WTC11 (cell line): ENCODE measurements around the gene ABI2. TPM values are rescaled to one million over a fixed set of nuclear protein-coding genes. Genes with fewer than 3 reads are reported as not detected.

Source experiments
- ATF1 ChIP-seq: sonication (generic); formaldehyde crosslinking; IDR thresholded peaks from 2 replicates; pipeline ENCODE4 v1.8.1; 2023; ENCODE audit warnings: mild to moderate bottlenecking, moderate library complexity, missing genetic modification reagents
- ATF2 ChIP-seq: sonication (generic); formaldehyde crosslinking; IDR thresholded peaks from 2 replicates; pipeline ENCODE4 v1.8.1; 2022; ENCODE audit warnings: low read depth, missing genetic modification reagents, borderline replicate concordance
- ATF3 ChIP-seq: sonication (generic); formaldehyde crosslinking; conservative IDR thresholded peaks from 2 replicates; pipeline ENCODE4 v1.8.1; 2022; ENCODE audit warnings: mild to moderate bottlenecking, missing genetic modification reagents
- CREM ChIP-seq: sonication (generic); formaldehyde crosslinking; IDR thresholded peaks from 2 replicates; pipeline ENCODE4 v1.8.1; 2022; ENCODE audit warnings: mild to moderate bottlenecking, missing genetic modification reagents, moderate library complexity
- ELF4 ChIP-seq: sonication (generic); formaldehyde crosslinking; IDR thresholded peaks from 2 replicates; pipeline ENCODE4 v1.8.1; 2022; ENCODE audit warnings: low read depth, mild to moderate bottlenecking, moderate library complexity, missing genetic modification reagents
- ESRRA ChIP-seq: sonication (generic); formaldehyde crosslinking; IDR thresholded peaks from 2 replicates; pipeline ENCODE4 v1.8.1; 2022; ENCODE audit warnings: mild to moderate bottlenecking, missing genetic modification reagents, borderline replicate concordance
- ETV6 ChIP-seq: sonication (generic); formaldehyde crosslinking; IDR thresholded peaks from 2 replicates; pipeline ENCODE4 v1.8.1; 2022; ENCODE audit warnings: mild to moderate bottlenecking, missing genetic modification reagents
- FOXJ3 ChIP-seq: sonication (generic); formaldehyde crosslinking; IDR thresholded peaks from 2 replicates; pipeline ENCODE4 v1.9.0; 2021; ENCODE audit warnings: missing genetic modification reagents, mild to moderate bottlenecking, borderline replicate concordance
- HMGA2 ChIP-seq: fragments of 250-450 bp; sonication (Bioruptor Pico); IDR thresholded peaks from 2 replicates; pipeline ENCODE4 v1.4.0; 2021; ENCODE audit warnings: mild to moderate bottlenecking, moderate library complexity
- IRF1 ChIP-seq: sonication (generic); formaldehyde crosslinking; IDR thresholded peaks from 2 replicates; pipeline ENCODE4 v1.8.0; 2023; ENCODE audit warnings: missing genetic modification reagents
- JAZF1 ChIP-seq: fragments of 250-450 bp; sonication (Bioruptor Pico); IDR thresholded peaks from 2 replicates; pipeline ENCODE4 v1.9.0; 2021; ENCODE audit warnings: moderate library complexity, mild to moderate bottlenecking, inconsistent platforms
- JUN ChIP-seq: sonication (generic); formaldehyde crosslinking; IDR thresholded peaks from 2 replicates; pipeline ENCODE4 v1.8.0; 2023; ENCODE audit warnings: mild to moderate bottlenecking, missing genetic modification reagents
- MYBL2 ChIP-seq: sonication (generic); formaldehyde crosslinking; IDR thresholded peaks from 2 replicates; pipeline ENCODE4 v1.8.1; 2023; ENCODE audit warnings: mild to moderate bottlenecking, moderate library complexity, missing genetic modification reagents
- NFATC4 ChIP-seq: fragments of 250-450 bp; sonication (Bioruptor Pico); IDR thresholded peaks from 2 replicates; pipeline ENCODE4 v1.9.0; 2021; ENCODE audit warnings: mild to moderate bottlenecking
- NFE2L1 ChIP-seq: sonication (generic); formaldehyde crosslinking; IDR thresholded peaks from 2 replicates; pipeline ENCODE4 v1.8.1; 2023; ENCODE audit warnings: missing genetic modification reagents
- NR3C1 ChIP-seq: sonication (generic); formaldehyde crosslinking; conservative IDR thresholded peaks from 2 replicates; pipeline ENCODE4 v1.8.1; 2023; ENCODE audit warnings: low read depth, mild to moderate bottlenecking, missing genetic modification reagents
- RELA ChIP-seq: sonication (generic); formaldehyde crosslinking; IDR thresholded peaks from 2 replicates; pipeline ENCODE4 v1.8.1; 2022; ENCODE audit warnings: missing genetic modification reagents, mild to moderate bottlenecking, borderline replicate concordance
- RORB ChIP-seq: fragments of 250-450 bp; sonication (Bioruptor Pico); IDR thresholded peaks from 2 replicates; pipeline ENCODE4 v1.9.0; 2021; ENCODE audit warnings: mild to moderate bottlenecking
- SOX15 ChIP-seq: fragments of 250-450 bp; sonication (Bioruptor Pico); IDR thresholded peaks from 2 replicates; pipeline ENCODE4 v1.9.0; 2021; ENCODE audit warnings: mild to moderate bottlenecking
- TCF7 ChIP-seq: sonication (generic); formaldehyde crosslinking; IDR thresholded peaks from 2 replicates; pipeline ENCODE4 v1.8.0; 2022; ENCODE audit warnings: mild to moderate bottlenecking, low read depth, missing genetic modification reagents, moderate library complexity
- TP53 ChIP-seq: sonication (generic); formaldehyde crosslinking; IDR thresholded peaks from 2 replicates; pipeline ENCODE4 v1.8.1; 2023; ENCODE audit warnings: mild to moderate bottlenecking, missing genetic modification reagents
- ZNF232 ChIP-seq: sonication (generic); formaldehyde crosslinking; IDR thresholded peaks from 2 replicates; pipeline ENCODE4 v1.8.0; 2022; ENCODE audit warnings: mild to moderate bottlenecking, missing genetic modification reagents
- ZNF263 ChIP-seq: sonication (generic); formaldehyde crosslinking; IDR thresholded peaks from 2 replicates; pipeline ENCODE4 v1.8.1; 2022; ENCODE audit warnings: low read depth, mild to moderate bottlenecking, moderate library complexity, missing genetic modification reagents
- ZNF281 ChIP-seq: sonication (generic); formaldehyde crosslinking; IDR thresholded peaks from 2 replicates; pipeline ENCODE4 v1.8.0; 2023; ENCODE audit warnings: mild to moderate bottlenecking, missing genetic modification reagents
- ZNF416 ChIP-seq: fragments of 250-450 bp; sonication (Bioruptor Pico); IDR thresholded peaks from 2 replicates; pipeline ENCODE4 v1.9.0; 2021; ENCODE audit warnings: mild to moderate bottlenecking, inconsistent platforms
- ZNF423 ChIP-seq: fragments of 250-450 bp; sonication (Bioruptor Pico); IDR thresholded peaks from 2 replicates; pipeline ENCODE4 v2.1.2; 2022; ENCODE audit warnings: mild to moderate bottlenecking, moderate library complexity
- total RNA-seq: library from RNA; stranded (reverse); gene quantifications from 3 replicates; pipeline ENCODE4 v1.2.3, GENCODE V29; 2021
- TF ChIP-seq, protein P1 (sequence below): fragments of 250-450 bp; sonication (Bioruptor Pico); IDR thresholded peaks from 2 replicates; pipeline ENCODE4 v1.8.0; 2021; ENCODE audit warnings: mild to moderate bottlenecking
- TF ChIP-seq, protein P2 (sequence below): fragments of 250-450 bp; sonication (Bioruptor Pico); IDR thresholded peaks from 2 replicates; pipeline ENCODE4 v1.9.0; 2021; ENCODE audit warnings: mild to moderate bottlenecking
- TF ChIP-seq, protein P3 (sequence below): sonication (generic); formaldehyde crosslinking; IDR thresholded peaks from 2 replicates; pipeline ENCODE4 v1.8.0; 2022; ENCODE audit warnings: mild to moderate bottlenecking, missing genetic modification reagents
- TF ChIP-seq, protein P4 (sequence below): sonication (generic); formaldehyde crosslinking; IDR thresholded peaks from 2 replicates; pipeline ENCODE4 v1.8.1; 2023; ENCODE audit warnings: mild to moderate bottlenecking, missing genetic modification reagents, moderate library complexity

Gene ABI2
- total RNA-seq, 1 experiment from 2014 or later, result 121 TPM

DNA sequence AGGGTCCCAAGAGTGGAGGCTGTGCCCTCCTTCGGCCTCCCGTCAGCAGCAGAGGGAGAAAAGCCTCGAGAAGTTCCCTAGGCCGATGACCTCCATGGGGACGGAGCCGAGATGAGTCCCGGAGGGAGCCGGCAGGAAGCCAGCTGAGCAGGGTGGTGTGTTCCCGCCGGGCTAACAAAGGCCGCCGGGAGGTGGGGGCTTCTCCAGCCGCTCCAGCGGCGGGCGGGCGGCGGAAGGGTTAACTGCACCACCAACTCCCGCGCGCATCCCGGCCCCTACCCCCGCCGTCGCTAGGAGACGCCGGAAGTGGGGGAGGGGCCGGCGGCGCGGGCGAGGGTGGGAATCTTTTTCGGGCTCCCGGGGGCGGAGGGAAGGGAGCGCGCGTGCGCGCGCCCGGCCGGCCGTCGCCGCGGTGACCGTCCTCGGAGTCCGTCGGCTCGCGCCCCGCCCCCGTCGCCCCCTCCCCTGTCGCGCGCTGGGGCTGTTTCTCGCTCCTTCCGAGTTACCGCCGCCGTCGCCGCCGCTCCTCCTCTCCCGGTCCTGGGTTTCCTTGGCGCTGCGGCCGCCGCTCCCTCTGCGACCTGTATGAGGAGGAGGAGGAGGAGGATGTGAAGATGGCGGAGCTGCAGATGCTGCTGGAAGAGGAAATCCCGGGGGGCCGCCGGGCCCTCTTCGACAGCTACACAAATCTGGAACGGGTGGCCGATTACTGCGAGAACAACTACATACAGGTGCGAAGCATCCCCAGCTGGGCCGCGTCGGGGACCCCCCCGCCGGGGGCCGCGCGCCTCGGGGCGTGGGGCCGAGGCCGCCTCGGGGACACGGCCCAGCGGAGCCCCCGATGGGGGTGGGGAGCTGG, at the start of gene ABI2 (continued):
- TF ChIP-seq, protein P1, sequence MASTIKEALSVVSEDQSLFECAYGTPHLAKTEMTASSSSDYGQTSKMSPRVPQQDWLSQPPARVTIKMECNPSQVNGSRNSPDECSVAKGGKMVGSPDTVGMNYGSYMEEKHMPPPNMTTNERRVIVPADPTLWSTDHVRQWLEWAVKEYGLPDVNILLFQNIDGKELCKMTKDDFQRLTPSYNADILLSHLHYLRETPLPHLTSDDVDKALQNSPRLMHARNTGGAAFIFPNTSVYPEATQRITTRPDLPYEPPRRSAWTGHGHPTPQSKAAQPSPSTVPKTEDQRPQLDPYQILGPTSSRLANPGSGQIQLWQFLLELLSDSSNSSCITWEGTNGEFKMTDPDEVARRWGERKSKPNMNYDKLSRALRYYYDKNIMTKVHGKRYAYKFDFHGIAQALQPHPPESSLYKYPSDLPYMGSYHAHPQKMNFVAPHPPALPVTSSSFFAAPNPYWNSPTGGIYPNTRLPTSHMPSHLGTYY (CRISPR knock-in tag), result no peak
- TF ChIP-seq ZNF281 (peak; percentile 94), CREM (CRISPR knock-in tag) (no peak), FOXJ3 (CRISPR knock-in tag) (no peak), ESRRA (CRISPR knock-in tag) (no peak), NR3C1 (CRISPR knock-in tag) (no peak), ZNF232 (0 out of 2 replicates have a peak, but pooled peaks have one; percentile 37), ZNF263 (no peak), ZNF416 (CRISPR knock-in tag) (0 out of 2 replicates have a peak, but pooled peaks have one; percentile 29), TCF7 (CRISPR knock-in tag) (no peak), ATF3 (CRISPR knock-in tag) (no peak), JUN (CRISPR knock-in tag) (no peak), MYBL2 (CRISPR knock-in tag) (peak; percentile 59; the same call in 1 of the 2 replicates), ATF1 (CRISPR knock-in tag) (no peak), ATF2 (CRISPR knock-in tag) (no peak), JAZF1 (no peak), IRF1 (CRISPR knock-in tag) (peak; percentile 62; the same call in 1 of the 2 replicates), ZNF423 (CRISPR knock-in tag) (peak; percentile 65), NFE2L1 (no peak), TP53 (CRISPR knock-in tag) (peak; percentile 48; the same call in 1 of the 2 replicates), RORB (CRISPR knock-in tag) (no peak), HMGA2 (no peak), NFATC4 (CRISPR knock-in tag) (no peak), SOX15 (CRISPR knock-in tag) (no peak), ETV6 (CRISPR knock-in tag) (no peak), RELA (CRISPR knock-in tag) (peak; percentile 39; the same call in 1 of the 2 replicates), ELF4 (CRISPR knock-in tag) (no peak)
- TF ChIP-seq, protein P2, sequence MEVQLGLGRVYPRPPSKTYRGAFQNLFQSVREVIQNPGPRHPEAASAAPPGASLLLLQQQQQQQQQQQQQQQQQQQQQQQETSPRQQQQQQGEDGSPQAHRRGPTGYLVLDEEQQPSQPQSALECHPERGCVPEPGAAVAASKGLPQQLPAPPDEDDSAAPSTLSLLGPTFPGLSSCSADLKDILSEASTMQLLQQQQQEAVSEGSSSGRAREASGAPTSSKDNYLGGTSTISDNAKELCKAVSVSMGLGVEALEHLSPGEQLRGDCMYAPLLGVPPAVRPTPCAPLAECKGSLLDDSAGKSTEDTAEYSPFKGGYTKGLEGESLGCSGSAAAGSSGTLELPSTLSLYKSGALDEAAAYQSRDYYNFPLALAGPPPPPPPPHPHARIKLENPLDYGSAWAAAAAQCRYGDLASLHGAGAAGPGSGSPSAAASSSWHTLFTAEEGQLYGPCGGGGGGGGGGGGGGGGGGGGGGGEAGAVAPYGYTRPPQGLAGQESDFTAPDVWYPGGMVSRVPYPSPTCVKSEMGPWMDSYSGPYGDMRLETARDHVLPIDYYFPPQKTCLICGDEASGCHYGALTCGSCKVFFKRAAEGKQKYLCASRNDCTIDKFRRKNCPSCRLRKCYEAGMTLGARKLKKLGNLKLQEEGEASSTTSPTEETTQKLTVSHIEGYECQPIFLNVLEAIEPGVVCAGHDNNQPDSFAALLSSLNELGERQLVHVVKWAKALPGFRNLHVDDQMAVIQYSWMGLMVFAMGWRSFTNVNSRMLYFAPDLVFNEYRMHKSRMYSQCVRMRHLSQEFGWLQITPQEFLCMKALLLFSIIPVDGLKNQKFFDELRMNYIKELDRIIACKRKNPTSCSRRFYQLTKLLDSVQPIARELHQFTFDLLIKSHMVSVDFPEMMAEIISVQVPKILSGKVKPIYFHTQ (CRISPR knock-in tag), result no peak
- TF ChIP-seq, protein P3, sequence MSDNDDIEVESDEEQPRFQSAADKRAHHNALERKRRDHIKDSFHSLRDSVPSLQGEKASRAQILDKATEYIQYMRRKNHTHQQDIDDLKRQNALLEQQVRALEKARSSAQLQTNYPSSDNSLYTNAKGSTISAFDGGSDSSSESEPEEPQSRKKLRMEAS (CRISPR knock-in tag), result peak; percentile 51
- TF ChIP-seq, protein P4, sequence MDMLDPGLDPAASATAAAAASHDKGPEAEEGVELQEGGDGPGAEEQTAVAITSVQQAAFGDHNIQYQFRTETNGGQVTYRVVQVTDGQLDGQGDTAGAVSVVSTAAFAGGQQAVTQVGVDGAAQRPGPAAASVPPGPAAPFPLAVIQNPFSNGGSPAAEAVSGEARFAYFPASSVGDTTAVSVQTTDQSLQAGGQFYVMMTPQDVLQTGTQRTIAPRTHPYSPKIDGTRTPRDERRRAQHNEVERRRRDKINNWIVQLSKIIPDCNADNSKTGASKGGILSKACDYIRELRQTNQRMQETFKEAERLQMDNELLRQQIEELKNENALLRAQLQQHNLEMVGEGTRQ (CRISPR knock-in tag), result peak; percentile 44
